Skeletal muscle cell (primary cell): Measurements from ENCODE around the gene SNX3.

Experiments used
- DNase-seq: peaks from one replicate; pipeline ENCODE4 v3.0.0-alpha.2; 2010; ENCODE audit warnings: low read depth
- H3K4me3 ChIP-seq: 2 replicates; pipeline ENCODE4 v1.5.1; 2011; ENCODE audit warnings: low read depth, mild to moderate bottlenecking, control low read depth, low read length, moderate library complexity

SNX3 gene

GRCh38 chr6:108211671-108212070 lies 49.2 kb downstream of the SNX3 start:
- DNase-seq: no peak
- H3K4me3 ChIP-seq: no peak overlapping the region

GRCh38 chr6:108210556-108210955 lies 50.3 kb downstream of the SNX3 start:
- H3K4me3 ChIP-seq: no peak overlapping the region
- DNase-seq: no peak

- no peak for DNase-seq
- no peak overlapping the region for H3K4me3 ChIP-seq
Measured at GRCh38 chr6:108209738-108210137, 51.1 kb downstream of the SNX3 start.

GRCh38 chr6:108207013-108207412 lies 53.8 kb downstream of the SNX3 start:
- no peak for DNase-seq
- H3K4me3 ChIP-seq: no peak overlapping the region

- no peak for DNase-seq
Measured at GRCh38 chr6:108203189-108204112, 57.4 kb downstream of the SNX3 start.

GRCh38 chr6:108200631-108201030 lies 60.2 kb downstream of the SNX3 start:
- peak; percentile 23 for DNase-seq

More at GRCh38 chr6:108203189-108204112, 57.4 kb downstream of the SNX3 start:
- no peak overlapping the region for H3K4me3 ChIP-seq

GRCh38 chr6:108200186-108200585 lies 60.7 kb downstream of the SNX3 start:
- H3K4me3 ChIP-seq: no peak overlapping the region
- no peak for DNase-seq

More at GRCh38 chr6:108200631-108201030, 60.2 kb downstream of the SNX3 start:
- H3K4me3 ChIP-seq: no peak overlapping the region

GRCh38 chr6:108198761-108199498 lies 61.9 kb downstream of the SNX3 start:
- no peak overlapping the region for H3K4me3 ChIP-seq
- DNase-seq: no peak

- no peak overlapping the region for H3K4me3 ChIP-seq
- DNase-seq: no peak
Measured at GRCh38 chr6:108195209-108195608, 65.6 kb downstream of the SNX3 start.

- no peak overlapping the region for H3K4me3 ChIP-seq
- no peak for DNase-seq
Measured at GRCh38 chr6:108194503-108194902, 66.3 kb downstream of the SNX3 start.

- H3K4me3 ChIP-seq: no peak overlapping the region
- DNase-seq: no peak
Measured at GRCh38 chr6:108193835-108194234, 67.0 kb downstream of the SNX3 start.

GRCh38 chr6:108193131-108193530 lies 67.7 kb downstream of the SNX3 start:
- no peak for DNase-seq
- H3K4me3 ChIP-seq: no peak overlapping the region

- no peak for DNase-seq
- no peak overlapping the region for H3K4me3 ChIP-seq
Measured at GRCh38 chr6:108187519-108187918, 73.3 kb downstream of the SNX3 start.

GRCh38 chr6:108186226-108186625 lies 74.6 kb downstream of the SNX3 start:
- no peak overlapping the region for H3K4me3 ChIP-seq
- no peak for DNase-seq

GRCh38 chr6:108180776-108181175 lies 80.1 kb downstream of the SNX3 start:
- no peak for DNase-seq
- H3K4me3 ChIP-seq: no peak overlapping the region

- no peak for DNase-seq
- H3K4me3 ChIP-seq: no peak overlapping the region
Measured at GRCh38 chr6:108180266-108180665, 80.6 kb downstream of the SNX3 start.

- H3K4me3 ChIP-seq: no peak overlapping the region
- no peak for DNase-seq
Measured at GRCh38 chr6:108179741-108180140, 81.1 kb downstream of the SNX3 start.

- H3K4me3 ChIP-seq: no peak overlapping the region
- DNase-seq: no peak
Measured at GRCh38 chr6:108176281-108177089, 84.4 kb downstream of the SNX3 start.

- no peak for DNase-seq
- H3K4me3 ChIP-seq: no peak overlapping the region
Measured at GRCh38 chr6:108175592-108176279, 85.1 kb downstream of the SNX3 start.
